ENCODE results near the gene PSME2. TPM values are rescaled to one million over a fixed set of nuclear protein-coding genes. Genes with fewer than 3 reads are reported as not detected.

Gene PSME2
- total RNA-seq, 1 donor from 2014 or later, result 120 TPM

DNA sequence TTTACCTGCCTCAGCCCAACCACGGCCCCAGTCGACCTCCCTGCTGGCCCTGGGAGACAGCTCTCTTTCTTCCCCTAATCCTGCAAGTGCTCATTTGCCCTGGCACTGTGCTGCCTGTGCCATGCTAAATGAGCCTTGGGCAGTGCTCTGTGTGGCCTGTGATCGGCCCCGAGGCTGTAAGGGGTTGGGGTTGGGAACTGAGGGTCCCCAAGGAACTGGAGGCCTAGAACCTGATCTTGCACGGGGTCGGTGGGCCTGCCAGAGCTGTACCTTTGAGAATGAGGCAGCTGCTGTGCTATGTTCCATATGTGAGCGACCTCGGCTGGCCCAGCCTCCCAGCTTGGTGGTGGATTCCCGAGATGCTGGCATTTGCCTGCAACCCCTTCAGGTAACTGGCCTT, 3.7 kb upstream of the PSME2 start:
- no peak overlapping the region for H3K4me3 Mint-ChIP-seq (ENCODE audit: low read depth)
- no peaks in the 10 kb centered on the region for H3K27me3 Mint-ChIP-seq
- H3K4me1 Mint-ChIP-seq (ENCODE audit: low read depth), result peaks cover 18% of the 10 kb centered on the region
- DNase-seq (ENCODE audit: low spot score, unreplicated experiment), result no peak
- H3K9me3 Mint-ChIP-seq (ENCODE audit: low read depth), result no peaks in the 10 kb centered on the region
- H3K36me3 Mint-ChIP-seq (ENCODE audit: insufficient read depth), result peaks cover 12% of the 10 kb centered on the region
- no peak overlapping the region for H3K27ac Mint-ChIP-seq
- TF ChIP-seq, protein P1, sequence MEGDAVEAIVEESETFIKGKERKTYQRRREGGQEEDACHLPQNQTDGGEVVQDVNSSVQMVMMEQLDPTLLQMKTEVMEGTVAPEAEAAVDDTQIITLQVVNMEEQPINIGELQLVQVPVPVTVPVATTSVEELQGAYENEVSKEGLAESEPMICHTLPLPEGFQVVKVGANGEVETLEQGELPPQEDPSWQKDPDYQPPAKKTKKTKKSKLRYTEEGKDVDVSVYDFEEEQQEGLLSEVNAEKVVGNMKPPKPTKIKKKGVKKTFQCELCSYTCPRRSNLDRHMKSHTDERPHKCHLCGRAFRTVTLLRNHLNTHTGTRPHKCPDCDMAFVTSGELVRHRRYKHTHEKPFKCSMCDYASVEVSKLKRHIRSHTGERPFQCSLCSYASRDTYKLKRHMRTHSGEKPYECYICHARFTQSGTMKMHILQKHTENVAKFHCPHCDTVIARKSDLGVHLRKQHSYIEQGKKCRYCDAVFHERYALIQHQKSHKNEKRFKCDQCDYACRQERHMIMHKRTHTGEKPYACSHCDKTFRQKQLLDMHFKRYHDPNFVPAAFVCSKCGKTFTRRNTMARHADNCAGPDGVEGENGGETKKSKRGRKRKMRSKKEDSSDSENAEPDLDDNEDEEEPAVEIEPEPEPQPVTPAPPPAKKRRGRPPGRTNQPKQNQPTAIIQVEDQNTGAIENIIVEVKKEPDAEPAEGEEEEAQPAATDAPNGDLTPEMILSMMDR (IDR thresholded peaks at IDR 0.05; ENCODE audit: unreplicated experiment), result no peak

DNA sequence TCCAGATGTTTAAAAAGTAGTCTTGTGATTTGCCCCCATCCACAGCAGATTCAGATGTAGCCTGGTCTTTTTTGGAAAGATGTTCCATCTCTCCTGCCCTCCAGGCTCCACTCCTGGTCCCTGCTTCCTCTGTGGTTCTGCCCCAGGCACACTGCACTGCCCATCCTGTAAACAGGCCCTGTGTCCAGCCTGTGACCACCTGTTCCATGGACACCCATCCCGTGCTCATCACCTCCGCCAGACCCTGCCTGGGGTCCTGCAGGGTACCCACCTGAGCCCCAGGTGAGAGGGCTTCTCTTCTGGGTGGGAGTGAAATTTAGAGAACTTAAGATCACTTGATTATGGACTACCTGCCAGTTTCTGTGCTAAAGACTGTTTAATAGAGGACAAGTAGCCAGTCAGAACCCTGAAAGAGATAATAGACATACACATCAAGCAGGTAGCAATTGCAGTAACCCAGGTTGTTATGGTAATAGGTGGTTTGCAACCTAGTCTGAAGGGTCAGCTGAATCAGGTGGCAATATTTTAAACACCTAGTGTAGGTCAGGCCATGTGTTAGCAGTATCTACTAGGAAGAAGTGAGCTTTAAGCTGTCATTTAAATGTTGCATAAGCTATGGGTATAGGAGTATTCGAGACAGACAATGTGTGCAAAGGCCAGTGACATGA, 3.0 kb upstream of the PSME2 start:
- peak overlapping the region; percentile 99 for H3K4me3 Mint-ChIP-seq (ENCODE audit: low read depth)
- H3K9me3 Mint-ChIP-seq (ENCODE audit: low read depth), result no peaks in the 10 kb centered on the region
- no peak for DNase-seq (ENCODE audit: low spot score, unreplicated experiment)
- TF ChIP-seq, protein P1 (IDR thresholded peaks at IDR 0.05; ENCODE audit: unreplicated experiment), result no peak
- H3K36me3 Mint-ChIP-seq (ENCODE audit: insufficient read depth), result peaks cover 9% of the 10 kb centered on the region
- H3K27ac Mint-ChIP-seq, result no peak overlapping the region
- H3K4me1 Mint-ChIP-seq (ENCODE audit: low read depth), result peaks cover 18% of the 10 kb centered on the region
- no peaks in the 10 kb centered on the region for H3K27me3 Mint-ChIP-seq

DNA sequence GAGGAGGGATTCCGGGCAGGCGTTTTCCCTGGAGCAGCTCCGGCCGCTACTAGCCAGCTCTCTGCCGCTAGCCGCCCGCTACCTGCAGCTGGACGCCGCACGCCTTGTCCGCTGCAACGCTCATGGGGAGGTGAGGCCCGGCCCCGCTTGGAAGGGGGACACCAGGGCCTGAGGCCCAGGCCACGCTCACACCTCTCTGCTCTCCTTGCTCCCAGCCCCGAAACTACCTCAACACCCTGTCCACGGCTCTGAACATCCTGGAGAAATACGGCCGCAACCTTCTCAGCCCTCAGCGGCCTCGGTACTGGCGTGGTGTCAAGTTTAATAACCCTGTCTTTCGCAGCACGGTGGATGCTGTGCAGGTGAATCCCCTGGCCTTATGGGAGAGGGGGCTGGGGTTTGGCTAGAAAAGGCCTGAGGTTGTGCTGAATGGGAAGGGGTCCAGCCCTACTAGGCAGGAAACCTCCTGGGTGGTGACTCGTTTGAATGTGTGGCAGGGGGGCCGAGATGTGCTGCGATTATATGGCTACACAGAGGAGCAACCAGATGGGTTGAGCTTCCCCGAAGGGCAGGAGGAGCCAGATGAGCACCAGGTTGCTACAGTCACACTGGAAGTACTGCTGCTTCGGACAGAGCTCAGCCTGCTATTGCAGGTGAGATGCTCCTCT, 1.5 kb upstream of the PSME2 start:
- Mint-ChIP-seq H3K27ac (peak overlapping the region; percentile 87), H3K36me3 (ENCODE audit: insufficient read depth) (peaks cover 9% of the 10 kb centered on the region)

DNA sequence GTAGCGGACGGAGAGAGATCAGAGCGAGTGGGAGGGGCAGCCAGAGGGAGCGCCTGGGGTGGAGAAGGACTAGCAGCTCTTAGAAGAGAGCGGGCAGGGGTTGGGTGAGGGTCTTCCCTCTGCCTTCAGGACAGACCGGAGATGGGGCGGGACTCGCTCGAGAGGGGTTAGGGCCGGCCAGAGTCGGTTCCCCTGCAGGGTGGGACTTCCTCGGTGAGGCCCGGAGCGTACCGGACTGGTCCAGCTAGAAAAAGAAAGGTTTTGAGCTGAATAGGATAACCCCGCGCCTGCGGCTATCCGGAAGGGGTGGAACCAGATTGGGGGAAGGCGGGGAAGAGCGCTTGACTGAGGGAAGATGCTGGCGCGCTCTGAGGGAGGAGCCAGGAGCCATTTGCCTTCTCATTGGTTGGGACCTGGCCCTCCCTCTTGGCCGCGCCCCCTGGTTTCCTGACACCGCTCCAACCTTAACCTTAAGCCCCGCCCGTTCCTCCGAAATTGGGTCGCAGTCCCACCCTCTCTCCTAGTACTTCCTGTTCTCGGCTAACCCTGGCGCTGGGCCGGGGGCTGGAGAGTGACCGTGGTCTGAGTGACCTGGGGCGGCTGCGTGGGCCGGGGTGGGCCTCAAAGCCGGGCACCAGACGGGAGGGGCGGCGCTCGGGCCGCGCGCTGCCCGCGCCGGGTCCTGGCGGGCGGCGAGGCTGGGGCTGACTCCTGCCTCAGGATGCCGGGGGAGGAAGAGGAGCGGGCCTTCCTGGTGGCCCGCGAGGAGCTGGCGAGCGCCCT, 759 bp upstream of the PSME2 start, which contains the start of gene RNF31:
TSS of gene RNF31 (plus strand) at position 521 of the 783 bp plus-strand sequence. CDS start at position 722, 201 bp downstream.
- peak within 1 kb of the TSS; percentile 99 for H3K4me3 Mint-ChIP-seq (ENCODE audit: low read depth)
- no peaks in the 10 kb centered on the region for H3K9me3 Mint-ChIP-seq (ENCODE audit: low read depth)
- peaks cover 9% of the 10 kb centered on the region for H3K36me3 Mint-ChIP-seq (ENCODE audit: insufficient read depth)
- H3K27ac Mint-ChIP-seq, result peak within 1 kb of the TSS; percentile 97
- DNase-seq (ENCODE audit: low spot score, unreplicated experiment), result peak; percentile 90
- no peaks in the 10 kb centered on the region for H3K27me3 Mint-ChIP-seq
- H3K4me1 Mint-ChIP-seq (ENCODE audit: low read depth), result peaks cover 18% of the 10 kb centered on the region
- TF ChIP-seq, protein P1 (IDR thresholded peaks at IDR 0.05; ENCODE audit: unreplicated experiment), result no peak

More for the DNA sequence above, 1.5 kb upstream of the PSME2 start:
- H3K4me3 Mint-ChIP-seq (ENCODE audit: low read depth), result peak overlapping the region; percentile 99
- H3K27me3 Mint-ChIP-seq, result no peaks in the 10 kb centered on the region
- H3K9me3 Mint-ChIP-seq (ENCODE audit: low read depth), result no peaks in the 10 kb centered on the region
- TF ChIP-seq, protein P1 (IDR thresholded peaks at IDR 0.05; ENCODE audit: unreplicated experiment), result no peak
- peaks cover 18% of the 10 kb centered on the region for H3K4me1 Mint-ChIP-seq (ENCODE audit: low read depth)
- DNase-seq (ENCODE audit: low spot score, unreplicated experiment), result no peak
